Immature natural killer cell (primary cell): Measurements from ENCODE around the gene TBC1D4. TPM values are rescaled to one million over a fixed set of nuclear protein-coding genes. Genes with fewer than 3 reads are reported as not detected.

Experiments used
- DNase-seq, 3 donors: peaks; one replicate each; pipeline ENCODE4 v3.0.0; 2022; ENCODE audit warnings: mixed read lengths in 1 of 3
- H3K27ac Mint-ChIP-seq, 6 donors: one replicate each; pipeline ENCODE4 v1.8.0; 2020; ENCODE audit warnings: mixed read lengths in 6 of 6, mild to moderate bottlenecking in 5 of 6, inconsistent platforms in 4 of 6, moderate library complexity in 3 of 6
- H3K27me3 Mint-ChIP-seq, 3 donors: one replicate each; pipeline ENCODE4 v1.8.0; 2020 to 2021; ENCODE audit warnings: low read depth in 3 of 3, mild to moderate bottlenecking in 3 of 3, mixed read lengths in 3 of 3, moderate library complexity in 3 of 3, inconsistent platforms in 1 of 3
- H3K36me3 Mint-ChIP-seq, 3 donors: one replicate each; pipeline ENCODE4 v1.8.0; 2020; ENCODE audit warnings: mixed read lengths in 3 of 3, inconsistent platforms in 2 of 3, mild to moderate bottlenecking in 2 of 3
- H3K4me1 Mint-ChIP-seq, 2 donors: one replicate each; pipeline ENCODE4 v1.8.0; 2020; ENCODE audit warnings: inconsistent platforms in 2 of 2, mild to moderate bottlenecking in 2 of 2, mixed read lengths in 2 of 2, moderate library complexity in 1 of 2
- H3K4me3 Mint-ChIP-seq, 5 donors: one replicate each; pipeline ENCODE4 v1.8.0; 2020; ENCODE audit warnings: mild to moderate bottlenecking in 5 of 5, mixed read lengths in 5 of 5, inconsistent platforms in 3 of 5, moderate library complexity in 3 of 5
- H3K9me3 Mint-ChIP-seq, 6 donors: one replicate each; pipeline ENCODE4 v1.8.0; 2020; ENCODE audit warnings: mild to moderate bottlenecking in 6 of 6, mixed read lengths in 6 of 6, inconsistent platforms in 4 of 6, moderate library complexity in 3 of 6
- polyA plus RNA-seq, 3 donors: library from polyadenylated mRNA; unstranded; fragments of 300-500 nt; fragmentation: Illumina TruSeq; gene quantifications; one replicate each; pipeline ENCODE4 v1.2.3, GENCODE V29; 2021

TBC1D4 gene
- polyA plus RNA-seq, 3 donors from 2014 or later = 0.86 to 1.5 (median 1.2) TPM

DNA sequence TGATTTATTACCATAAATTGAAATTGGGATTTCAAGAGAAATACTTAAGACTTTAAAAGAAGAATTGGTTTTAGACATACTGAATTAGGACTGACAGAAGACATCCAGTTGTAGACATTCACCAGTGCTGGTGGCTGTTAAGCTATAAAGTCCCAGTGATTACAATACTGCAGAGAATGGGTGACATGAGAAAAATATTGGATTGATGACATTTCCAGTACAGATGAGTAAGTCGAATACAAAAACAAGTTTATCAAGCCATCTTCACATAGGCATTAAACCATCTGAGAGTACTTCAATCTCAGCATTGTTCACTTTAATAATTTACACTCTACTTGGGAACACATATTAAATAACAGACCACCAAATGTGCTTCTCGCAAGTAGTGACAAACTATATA lies 66.8 kb downstream of the TBC1D4 start:
- Mint-ChIP-seq H3K27ac (no peak overlapping the region), H3K4me1 (no peaks in the 10 kb centered on the region), H3K9me3 (no peaks in the 10 kb centered on the region), H3K36me3 (no peaks in the 10 kb centered on the region), H3K27me3 (no peaks in the 10 kb centered on the region), H3K4me3 (no peak overlapping the region)
- no peak for DNase-seq

- Mint-ChIP-seq H3K4me1 (no peaks in the 10 kb centered on the region), H3K36me3 (no peaks in the 10 kb centered on the region), H3K27ac (no peak overlapping the region)
These were observed 67.7 kb downstream of the TBC1D4 start for GRCh38 chr13:75414036-75414827.

GRCh38 chr13:75411924-75412537 lies 69.9 kb downstream of the TBC1D4 start:
- DNase-seq = no peak
- peaks cover 0 to 2% (median 2%) of the 10 kb centered on the region in 3 donors for H3K27me3 Mint-ChIP-seq
- H3K36me3 Mint-ChIP-seq = no peaks in the 10 kb centered on the region
- no peaks in the 10 kb centered on the region for H3K4me1 Mint-ChIP-seq
- H3K4me3 Mint-ChIP-seq = no peak overlapping the region
- H3K27ac Mint-ChIP-seq = no peak overlapping the region
- H3K9me3 Mint-ChIP-seq = no peaks in the 10 kb centered on the region

More at GRCh38 chr13:75414036-75414827, 67.7 kb downstream of the TBC1D4 start:
- H3K9me3 Mint-ChIP-seq = no peaks in the 10 kb centered on the region
- DNase-seq = no peak
- no peaks in the 10 kb centered on the region for H3K27me3 Mint-ChIP-seq
- no peak overlapping the region for H3K4me3 Mint-ChIP-seq

DNA sequence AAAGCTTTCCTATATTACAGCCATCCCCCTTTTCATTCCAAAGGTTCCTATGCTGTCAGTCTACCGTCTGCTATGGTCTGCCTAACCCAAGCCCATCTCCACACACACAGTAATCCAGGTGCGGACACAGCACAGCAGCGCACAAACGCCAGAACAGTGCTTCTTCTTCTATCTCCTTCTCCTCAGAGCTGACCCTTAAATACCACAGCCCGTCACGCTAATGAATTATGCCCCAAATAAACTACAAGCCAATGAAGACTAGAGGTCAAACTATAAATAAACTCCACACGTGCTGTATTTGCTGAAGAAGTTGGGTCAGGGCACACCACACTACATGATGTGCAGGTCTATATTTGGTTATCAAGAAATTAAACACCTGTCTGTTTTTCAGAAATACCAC lies 71.8 kb downstream of the TBC1D4 start:
- no peaks in the 10 kb centered on the region for H3K4me1 Mint-ChIP-seq
- H3K4me3 Mint-ChIP-seq = no peak overlapping the region
- peaks cover 0 to 2% (median 2%) of the 10 kb centered on the region in 3 donors for H3K27me3 Mint-ChIP-seq
- DNase-seq = no peak
- H3K36me3 Mint-ChIP-seq = no peaks in the 10 kb centered on the region
- H3K27ac Mint-ChIP-seq = no peak overlapping the region
- H3K9me3 Mint-ChIP-seq = no peaks in the 10 kb centered on the region

- no peak for DNase-seq
- H3K36me3 Mint-ChIP-seq = no peaks in the 10 kb centered on the region
- H3K27me3 Mint-ChIP-seq = peaks cover 0 to 2% (median 2%) of the 10 kb centered on the region in 3 donors
- no peak overlapping the region for H3K27ac Mint-ChIP-seq
- no peaks in the 10 kb centered on the region for H3K4me1 Mint-ChIP-seq
- H3K9me3 Mint-ChIP-seq = no peaks in the 10 kb centered on the region
- no peak overlapping the region for H3K4me3 Mint-ChIP-seq
These were observed 74.0 kb downstream of the TBC1D4 start for GRCh38 chr13:75407998-75408397.

- H3K4me1 Mint-ChIP-seq = no peaks in the 10 kb centered on the region
- peaks cover 0 to 2% (median 2%) of the 10 kb centered on the region in 3 donors for H3K27me3 Mint-ChIP-seq
- no peak for DNase-seq
- no peak overlapping the region for H3K4me3 Mint-ChIP-seq
- no peaks in the 10 kb centered on the region for H3K36me3 Mint-ChIP-seq
- no peaks in the 10 kb centered on the region for H3K9me3 Mint-ChIP-seq
- H3K27ac Mint-ChIP-seq = no peak overlapping the region
These were observed 74.5 kb downstream of the TBC1D4 start for GRCh38 chr13:75407473-75407872.

DNA sequence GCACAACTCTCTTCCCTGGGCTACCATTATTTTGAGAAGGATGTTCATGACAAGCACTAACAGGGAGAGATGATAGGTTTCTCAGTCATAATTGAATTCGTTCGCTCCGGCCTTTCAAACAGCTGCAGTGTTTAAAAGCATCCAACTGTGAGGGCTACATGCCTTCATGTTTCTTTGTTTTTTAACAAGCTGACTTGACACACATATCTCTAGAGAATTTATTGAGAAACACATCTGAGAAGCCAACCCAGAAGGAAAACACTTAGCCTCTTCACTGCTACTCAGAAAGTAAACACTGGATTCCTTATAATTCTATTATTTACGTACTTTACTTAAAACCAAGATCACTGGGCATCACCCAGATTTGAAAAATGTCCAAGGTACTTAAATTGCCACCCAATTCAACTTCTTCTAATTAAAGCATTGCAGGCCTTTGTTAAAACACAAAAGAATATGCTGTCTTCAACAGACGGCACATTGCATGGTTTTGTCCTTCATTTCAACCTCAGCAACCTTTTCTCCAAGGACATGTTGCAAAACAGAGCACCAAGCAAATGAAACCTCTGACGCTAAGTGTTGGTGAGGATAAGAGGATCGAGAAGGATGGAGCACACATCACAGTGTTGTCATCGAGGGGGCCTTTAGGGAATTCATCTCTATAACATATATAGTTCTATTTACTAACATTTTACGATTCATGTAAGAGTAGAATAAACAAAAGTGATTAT lies 75.8 kb downstream of the TBC1D4 start:
- DNase-seq = no peak
- Mint-ChIP-seq H3K9me3 (no peaks in the 10 kb centered on the region), H3K27ac (no peak overlapping the region), H3K4me1 (no peaks in the 10 kb centered on the region), H3K36me3 (no peaks in the 10 kb centered on the region), H3K4me3 (no peak overlapping the region), H3K27me3 (peaks cover 0 to 3% (median 2%) of the 10 kb centered on the region in 3 donors)

DNA sequence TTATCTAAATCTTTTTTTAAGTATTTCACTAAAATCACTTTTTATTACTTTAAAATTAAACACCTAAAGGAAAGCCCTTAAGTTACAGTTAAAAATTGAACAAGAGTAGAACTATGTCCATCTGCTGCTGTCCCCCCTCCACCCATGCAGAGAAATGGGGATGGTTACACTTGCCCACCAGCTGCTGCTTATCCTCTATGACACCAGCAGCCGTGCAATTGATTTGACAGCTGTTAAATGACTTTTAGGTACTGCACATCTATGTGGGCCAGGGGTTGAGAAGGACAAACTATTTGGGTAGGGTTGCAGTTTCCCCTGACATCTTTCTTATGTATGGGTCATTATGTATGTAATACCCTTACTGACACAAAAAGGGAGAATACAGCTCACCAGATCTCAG lies 77.2 kb downstream of the TBC1D4 start:
- no peaks in the 10 kb centered on the region for H3K36me3 Mint-ChIP-seq
- no peaks in the 10 kb centered on the region for H3K9me3 Mint-ChIP-seq
- DNase-seq = no peak
- no peak overlapping the region for H3K4me3 Mint-ChIP-seq
- peaks cover 0 to 5% (median 2%) of the 10 kb centered on the region in 3 donors for H3K27me3 Mint-ChIP-seq
- H3K27ac Mint-ChIP-seq = no peak overlapping the region
- no peaks in the 10 kb centered on the region for H3K4me1 Mint-ChIP-seq

DNA sequence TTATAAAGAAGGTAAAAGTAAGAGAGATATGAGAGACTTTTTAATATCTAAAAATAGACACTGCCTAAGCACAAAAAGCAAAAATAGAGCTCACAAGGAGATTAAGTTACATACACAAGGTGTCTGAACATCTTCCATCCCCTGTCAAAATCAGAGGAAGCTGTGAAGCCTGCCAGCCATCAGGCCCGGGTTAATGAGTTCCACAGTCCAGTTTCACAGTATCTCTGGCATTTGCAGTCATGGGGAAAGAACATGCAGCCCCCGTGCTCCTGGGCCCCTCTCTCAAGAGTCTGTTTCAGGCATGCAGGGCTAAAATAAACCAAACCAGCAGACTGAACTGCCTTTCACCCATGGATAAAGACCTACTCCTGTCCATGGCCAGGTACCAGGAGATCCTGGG lies 79.2 kb downstream of the TBC1D4 start:
- H3K27me3 Mint-ChIP-seq = peaks cover 0 to 10% (median 2%) of the 10 kb centered on the region in 3 donors
- no peak for DNase-seq
- H3K4me1 Mint-ChIP-seq = no peaks in the 10 kb centered on the region
- H3K27ac Mint-ChIP-seq = no peak overlapping the region
- no peaks in the 10 kb centered on the region for H3K36me3 Mint-ChIP-seq
- no peak overlapping the region for H3K4me3 Mint-ChIP-seq
- H3K9me3 Mint-ChIP-seq = no peaks in the 10 kb centered on the region

GRCh38 chr13:75400775-75401174 lies 81.2 kb downstream of the TBC1D4 start:
- Mint-ChIP-seq H3K4me1 (no peaks in the 10 kb centered on the region), H3K9me3 (peaks cover 0 to 4% (median 0%) of the 10 kb centered on the region in 6 donors), H3K4me3 (no peak overlapping the region), H3K27me3 (peaks cover 0 to 10% (median 0%) of the 10 kb centered on the region in 3 donors), H3K36me3 (no peaks in the 10 kb centered on the region), H3K27ac (no peak overlapping the region)
- no peak for DNase-seq

DNA sequence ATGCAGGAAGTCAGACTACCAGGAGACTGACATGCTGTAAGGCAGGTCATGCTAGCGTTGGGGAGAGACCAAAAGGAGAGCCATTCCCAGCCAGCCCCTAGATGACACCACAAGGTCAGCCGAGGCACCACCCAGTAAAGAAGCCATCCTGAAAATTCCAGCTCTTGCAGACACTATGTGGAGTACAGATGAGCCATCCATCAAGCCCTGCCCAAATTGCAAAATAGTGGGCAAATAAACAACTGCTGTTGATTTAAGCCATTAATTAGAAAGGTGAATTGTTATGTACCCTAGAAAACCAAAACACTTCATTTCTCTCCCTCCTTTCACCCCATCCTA lies 82.1 kb downstream of the TBC1D4 start:
- Mint-ChIP-seq H3K4me1 (peaks cover 0 to 5% of the 10 kb centered on the region in 2 donors), H3K9me3 (peaks cover 0 to 4% (median 0%) of the 10 kb centered on the region in 6 donors), H3K27ac (no peak overlapping the region), H3K36me3 (no peaks in the 10 kb centered on the region), H3K4me3 (no peak overlapping the region), H3K27me3 (peaks cover 0 to 10% (median 0%) of the 10 kb centered on the region in 3 donors)
- no peak for DNase-seq

DNA sequence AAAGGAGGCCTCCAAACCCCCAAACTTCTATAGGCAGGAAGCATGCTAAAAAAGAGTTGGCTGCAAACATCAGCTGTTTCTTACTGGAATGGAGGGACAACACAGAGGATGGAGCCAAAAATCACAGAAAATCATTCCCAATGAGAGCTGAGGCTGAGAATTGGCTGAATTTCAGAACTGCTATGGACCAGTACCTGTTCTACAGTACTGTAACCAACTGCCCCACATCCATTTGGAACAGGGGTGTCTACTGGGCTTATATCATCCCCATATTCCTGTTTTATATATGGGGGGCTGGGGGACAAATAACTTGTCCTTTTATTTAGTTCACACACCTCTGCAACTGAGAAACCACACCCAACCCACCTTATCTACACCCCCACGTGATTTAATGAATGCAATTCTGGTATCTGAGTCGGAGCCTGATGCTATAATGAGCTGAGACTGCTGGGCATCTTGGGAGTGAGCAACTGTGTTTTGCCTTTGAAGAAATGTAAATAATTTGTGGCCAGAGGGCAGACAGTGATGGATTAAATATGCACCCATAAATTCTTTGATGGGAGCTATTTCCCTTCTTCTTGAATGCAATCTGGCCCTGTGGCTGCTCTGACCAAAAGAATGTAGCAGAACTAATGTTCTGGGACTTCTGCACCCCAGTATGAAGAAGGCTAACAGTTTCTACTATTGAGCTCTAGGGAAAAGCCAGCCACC lies 82.6 kb downstream of the TBC1D4 start:
- H3K36me3 Mint-ChIP-seq = no peaks in the 10 kb centered on the region
- no peak for DNase-seq
- H3K27ac Mint-ChIP-seq = no peak overlapping the region
- no peak overlapping the region for H3K4me3 Mint-ChIP-seq
- H3K27me3 Mint-ChIP-seq = peaks cover 0 to 10% (median 0%) of the 10 kb centered on the region in 3 donors
- H3K4me1 Mint-ChIP-seq = peaks cover 0 to 6% of the 10 kb centered on the region in 2 donors
- peaks cover 0 to 4% (median 0%) of the 10 kb centered on the region in 6 donors for H3K9me3 Mint-ChIP-seq

GRCh38 chr13:75398072-75398471 lies 83.9 kb downstream of the TBC1D4 start:
- peaks cover 0 to 10% (median 0%) of the 10 kb centered on the region in 3 donors for H3K27me3 Mint-ChIP-seq
- H3K4me1 Mint-ChIP-seq = peaks cover 0 to 6% of the 10 kb centered on the region in 2 donors
- no peaks in the 10 kb centered on the region for H3K36me3 Mint-ChIP-seq
- DNase-seq = no peak
- peaks cover 0 to 4% (median 0%) of the 10 kb centered on the region in 6 donors for H3K9me3 Mint-ChIP-seq
- no peak overlapping the region for H3K27ac Mint-ChIP-seq
- H3K4me3 Mint-ChIP-seq = no peak overlapping the region
